HCT116 (cell line): ENCODE data around the gene COL26A1. TPM values are rescaled to one million over a fixed set of nuclear protein-coding genes. Genes with fewer than 3 reads are reported as not detected.

ENCODE experiments used
- ATAC-seq: fragments of 200-7000 bp; cut with Tn5 transposase; 2 replicates; pipeline ENCODE4 v1.9.1; 2020; ENCODE audit warnings: mild to moderate bottlenecking, moderate library complexity
- BruUV-seq: library from RNA; stranded (reverse); fragments of 400-500 nt; replicated peaks from 2 replicates; lab custom pipeline; 2021; lab: Mats Ljungman, UMichigan
- CTCF ChIA-PET: fragments of 300-600 bp; sonication (Branson Sonifier 250); formaldehyde crosslinking; loops from one replicate; lab custom pipeline; 2021; ENCODE audit warnings: antibody characterized with exemption; lab: Charles Lee
- POLR2A ChIA-PET: fragments of 300-600, 350-600 bp; sonication (Branson Sonifier 250); formaldehyde crosslinking; loops from one replicate; lab custom pipeline; 2021; ENCODE audit warnings: antibody characterized with exemption; lab: Charles Lee
- RAD21 ChIA-PET, 2 experiments: fragments of 300-600 bp; sonication (Branson Sonifier 250); formaldehyde crosslinking; loops; one replicate each; lab custom pipeline; 2023; ENCODE audit warnings: low total read pairs in 2 of 2; ENCODE audit not compliant: uncharacterized antibody in 2 of 2, unreplicated experiment in 2 of 2, low non-redundant PET in 1 of 2; lab: Charles Lee
- DNase-seq: peaks from one replicate; pipeline ENCODE4 v3.0.0-alpha.2; 2010; ENCODE audit warnings: low read depth, low spot score
- H2AFZ ChIP-seq: fragments of 200-600 bp; shearing (Covaris generic), sonication (generic); 2 replicates; pipeline ENCODE4 v1.6.1; 2017; ENCODE audit warnings: low read depth, mixed run types, mixed read lengths, antibody characterized with exemption, low read length; ENCODE audit not compliant: poor library complexity, severe bottlenecking
- H3K27ac ChIP-seq: 2 replicates; pipeline ENCODE4 v1.5.1; 2012; ENCODE audit warnings: low read depth, low read length
- H3K27me3 ChIP-seq: fragments of 200-600 bp; sonication (generic); 2 replicates; pipeline ENCODE4 v1.6.1; 2016; ENCODE audit warnings: mixed run types, low read length, mixed read lengths; ENCODE audit not compliant: insufficient read depth
- H3K36me3 ChIP-seq, 2 experiments: fragments of 200-500 bp in 1 of 2; fragments of 200-600 bp in 1 of 2; sonication (Bioruptor generic) in 1 of 2; sonication (generic) in 1 of 2; 2 replicates each; pipeline versions ENCODE4 v1.5.1 to v1.6.1; 2014 to 2016; ENCODE audit warnings: low read length in 2 of 2, inconsistent platforms in 1 of 2, mixed read lengths in 1 of 2, mixed run types in 1 of 2; ENCODE audit not compliant: insufficient read depth in 2 of 2, control insufficient read depth in 1 of 2
- H3K4me1 ChIP-seq, 2 experiments: fragments of 200-600 bp in 1 of 2; sonication (generic) in 1 of 2; 2 replicates each; pipeline versions ENCODE4 v1.5.1 to v1.6.1; 2012 to 2017; ENCODE audit warnings: low read length in 2 of 2, inconsistent platforms in 1 of 2, mild to moderate bottlenecking in 1 of 2, mixed read lengths in 1 of 2, mixed run types in 1 of 2, moderate library complexity in 1 of 2; ENCODE audit not compliant: insufficient read depth in 2 of 2, control insufficient read depth in 1 of 2
- H3K4me2 ChIP-seq: fragments of 200-600 bp; sonication (generic); 2 replicates; pipeline ENCODE4 v1.6.1; 2017; ENCODE audit warnings: mixed run types, low read length, mixed read lengths
- H3K4me3 ChIP-seq, 2 experiments: fragments of 200-600 bp in 1 of 2; sonication (generic) in 1 of 2; replicated peaks in 1 of 2; 2 replicates each; pipeline ENCODE4 v1.5.1; 2011 to 2016; ENCODE audit warnings: low read length in 2 of 2, control low read depth in 1 of 2, low read depth in 1 of 2, mild to moderate bottlenecking in 1 of 2, mixed read lengths in 1 of 2, mixed run types in 1 of 2
- H3K79me2 ChIP-seq: fragments of 200-600 bp; sonication (generic); 2 replicates; pipeline ENCODE4 v1.6.1; 2017; ENCODE audit warnings: mild to moderate bottlenecking, mixed run types, low read length, moderate library complexity, mixed read lengths; ENCODE audit not compliant: insufficient read depth
- H3K9ac ChIP-seq: fragments of 200-600 bp; sonication (generic); 2 replicates; pipeline ENCODE4 v1.6.1; 2016; ENCODE audit warnings: low read length, mixed read lengths
- H3K9me2 ChIP-seq: fragments of 200-600 bp; sonication (generic), shearing (Covaris generic); 2 replicates; pipeline ENCODE4 v1.6.1; 2017; ENCODE audit warnings: mixed run types, mild to moderate bottlenecking, moderate library complexity; ENCODE audit not compliant: insufficient read depth
- H3K9me3 ChIP-seq, 2 experiments: fragments of 200-500 bp in 1 of 2; fragments of 200-600 bp in 1 of 2; sonication (Bioruptor generic) in 1 of 2; sonication (generic) in 1 of 2; 2 replicates each; pipeline ENCODE4 v1.6.1; 2014 to 2017; ENCODE audit warnings: low read length in 2 of 2, mixed read lengths in 2 of 2, inconsistent platforms in 1 of 2, low read depth in 1 of 2, mild to moderate bottlenecking in 1 of 2, mixed run types in 1 of 2, moderate library complexity in 1 of 2; ENCODE audit not compliant: control insufficient read depth in 1 of 2, insufficient read depth in 1 of 2
- H4K20me1 ChIP-seq: fragments of 200-600 bp; sonication (generic), shearing (Covaris generic); 2 replicates; pipeline ENCODE4 v1.6.1; 2017; ENCODE audit warnings: mixed run types, mild to moderate bottlenecking, moderate library complexity; ENCODE audit not compliant: insufficient read depth
- ELF1 ChIP-seq: IDR thresholded peaks from 2 replicates; pipeline ENCODE4 v1.6.1; 2012; ENCODE audit warnings: low read depth, borderline replicate concordance
- FOSL1 ChIP-seq: IDR thresholded peaks from 2 replicates; pipeline ENCODE4 v1.6.1; 2012; ENCODE audit warnings: low read depth
- POLR2AphosphoS5 ChIP-seq: IDR thresholded peaks from 2 replicates; pipeline ENCODE4 v1.6.1; 2011; ENCODE audit warnings: mild to moderate bottlenecking, low read depth, low read length, moderate library complexity
- RAD21 ChIP-seq: IDR thresholded peaks from 2 replicates; pipeline ENCODE4 v1.6.1; 2012; ENCODE audit warnings: low read depth, mild to moderate bottlenecking
- SRF ChIP-seq: IDR thresholded peaks from 2 replicates; pipeline ENCODE4 v1.6.1; 2012; ENCODE audit warnings: low read depth
- TCF7L2 ChIP-seq: IDR thresholded peaks from 2 replicates; pipeline ENCODE4 v1.7.0; 2011; ENCODE audit warnings: borderline replicate concordance, inconsistent platforms; ENCODE audit not compliant: insufficient read depth, insufficient read length; ENCODE audit errors: extremely low read depth
- intact Hi-C: fragments of 100-400 bp; cut with micrococcal nuclease; formaldehyde crosslinking; loops from 2 replicates; pipeline ENCODE4 v1.10.0; 2022
- total RNA-seq: library from RNA; stranded (reverse); gene quantifications from one replicate; pipeline ENCODE4 v1.2.1, GENCODE V29; 2021; ENCODE audit not compliant: unreplicated experiment

The COL26A1 gene
- total RNA-seq, 1 experiment from 2014 or later = 0.27 TPM

- no TSS peak for BruUV-seq
These were observed 243.8 kb downstream of the COL26A1 start for GRCh38 chr7:101606498-101606923.

More at GRCh38 chr7:101606498-101606923, 243.8 kb downstream of the COL26A1 start:
- Histone ChIP-seq H3K4me1 (peaks cover 15 to 21% of the 10 kb centered on the region in 2 experiments), H3K9ac (no peak overlapping the region), H3K9me3 (no peaks in the 10 kb centered on the region), H2AFZ (no peak overlapping the region), H3K27ac (no peak overlapping the region), H3K27me3 (no peaks in the 10 kb centered on the region), H3K79me2 (no peaks in the 10 kb centered on the region), H3K9me2 (no peaks in the 10 kb centered on the region), H4K20me1 (no peaks in the 10 kb centered on the region), H3K4me2 (no peak overlapping the region), H3K4me3 (no peak overlapping the region), H3K36me3 (no peaks in the 10 kb centered on the region)
- ChIA-PET RAD21 (no interaction called here), CTCF (no interaction called here), POLR2A (no interaction called here)
- intact Hi-C loops = no loop called here
- ATAC-seq = no peak
- no peak for TF ChIP-seq FOSL1
- no peak for TF ChIP-seq ELF1
- TF ChIP-seq SRF = no peak
- TF ChIP-seq POLR2AphosphoS5 = no peak
- TF ChIP-seq TCF7L2 = no peak
- TF ChIP-seq RAD21 = no peak
- DNase-seq = no peak

Other genes starting within 250 kb of the COL26A1 start
- 12.8 TPM for gene SERPINE1, start 235.8 kb upstream of the COL26A1 start, total RNA-seq
- 130 TPM for gene AP1S1, start 208.4 kb upstream of the COL26A1 start, total RNA-seq
- 43.2 TPM for gene VGF, start 197.3 kb upstream of the COL26A1 start, total RNA-seq
- gene NAT16, start 182.6 kb upstream of the COL26A1 start, total RNA-seq = 2.0 TPM
- gene MOGAT3, start 161.8 kb upstream of the COL26A1 start, total RNA-seq = not detected
- gene PLOD3, start 145.3 kb upstream of the COL26A1 start, total RNA-seq = 83.7 TPM
- 69.4 TPM for gene ZNHIT1, start 144.7 kb upstream of the COL26A1 start, total RNA-seq
- gene CLDN15, start 125.1 kb upstream of the COL26A1 start, total RNA-seq = 16.9 TPM
- 114 TPM for gene FIS1, start 117.8 kb upstream of the COL26A1 start, total RNA-seq
- 27.2 TPM for gene IFT22, start 41.1 kb upstream of the COL26A1 start, total RNA-seq